Upper lobe of left lung (tissue), 4 donors: ENCODE data around the gene CXCR6.

ENCODE experiments used
- CTCF ChIP-seq, 6 experiments: fragments of 450-650 bp in 4 of 6; fragments of 200-600 bp in 2 of 6; sonication (generic) in 2 of 6; IDR thresholded peaks; one replicate each; pipeline ENCODE4 v1.5.1; 2016 to 2019; ENCODE audit warnings: antibody characterized with exemption in 6 of 6
- POLR2A ChIP-seq, 4 donors: fragments of 450-650 bp; IDR thresholded peaks; one replicate each; pipeline ENCODE4 v1.5.1; 2016 to 2017; ENCODE audit warnings: antibody characterized with exemption in 4 of 4, mild to moderate bottlenecking in 2 of 4

- no peak for TF ChIP-seq CTCF (IDR thresholded peaks at IDR 0.05)
- no peak for TF ChIP-seq POLR2A (IDR thresholded peaks at IDR 0.05)
These were observed 10.3 kb downstream of the CXCR6 start for GRCh38 chr3:45953536-45953935.
